Neutrophil (primary cell): Measurements from ENCODE around the gene OR52M1.

Source experiments
- H3K27ac ChIP-seq: fragments of 200-600 bp; sonication (generic); 2 replicates; pipeline ENCODE4 v1.5.1; 2016; ENCODE audit warnings: mild to moderate bottlenecking, moderate library complexity
- H3K27me3 ChIP-seq: fragments of 200-600 bp; sonication (generic); 2 replicates; pipeline ENCODE4 v1.6.0; 2016; ENCODE audit warnings: mild to moderate bottlenecking
- H3K36me3 ChIP-seq: fragments of 200-600 bp; sonication (generic); 2 replicates; pipeline ENCODE4 v1.5.1; 2017
- H3K4me1 ChIP-seq, 2 experiments: fragments of 200-600 bp in 1 of 2; sonication (generic) in 1 of 2; 1 replicate in 1 of 2; 2 replicates in 1 of 2; pipeline versions ENCODE4 v1.5.1 to v1.6.1; 2013 to 2016; ENCODE audit warnings: low read depth in 1 of 2, low read length in 1 of 2, mild to moderate bottlenecking in 1 of 2, moderate library complexity in 1 of 2; ENCODE audit not compliant: control insufficient read depth in 1 of 2, insufficient read depth in 1 of 2
- H3K4me3 ChIP-seq, 2 experiments: fragments of 200-600 bp in 1 of 2; sonication (generic) in 1 of 2; 1 replicate in 1 of 2; 2 replicates in 1 of 2; pipeline ENCODE4 v1.5.1; 2013 to 2016; ENCODE audit warnings: low read depth in 1 of 2, low read length in 1 of 2, mild to moderate bottlenecking in 1 of 2, moderate library complexity in 1 of 2
- H3K9me3 ChIP-seq: fragments of 200-600 bp; sonication (generic); 2 replicates; pipeline ENCODE4 v1.5.1; 2016
- TF ChIP-seq, protein P1 (sequence below): fragments of 200-600 bp; sonication (generic); IDR thresholded peaks from 2 replicates; pipeline ENCODE4 v1.5.1; 2016; ENCODE audit warnings: antibody characterized with exemption

The OR52M1 gene

DNA sequence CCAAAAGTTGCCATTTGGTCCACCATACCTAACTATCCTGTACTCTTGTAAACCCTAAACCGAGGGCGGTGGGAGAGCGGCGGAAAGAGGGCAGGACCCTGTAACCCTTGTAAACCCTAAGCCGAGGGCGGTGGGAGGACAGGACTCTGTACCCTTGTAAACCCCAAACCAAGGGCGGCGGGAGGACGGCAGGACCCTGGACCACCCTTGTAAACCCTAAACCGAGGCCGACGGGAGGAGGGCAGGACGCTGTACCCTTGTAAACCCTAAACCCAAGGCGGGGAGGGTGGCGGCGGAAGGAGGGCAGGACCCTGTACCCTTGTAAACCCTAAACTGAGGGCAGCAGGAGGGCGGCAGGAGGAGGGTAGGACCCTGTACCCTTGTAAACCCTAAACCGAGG lies 24.1 kb downstream of the OR52M1 start:
- no peaks in the 10 kb centered on the region for H3K9me3 ChIP-seq
- TF ChIP-seq, protein P1, sequence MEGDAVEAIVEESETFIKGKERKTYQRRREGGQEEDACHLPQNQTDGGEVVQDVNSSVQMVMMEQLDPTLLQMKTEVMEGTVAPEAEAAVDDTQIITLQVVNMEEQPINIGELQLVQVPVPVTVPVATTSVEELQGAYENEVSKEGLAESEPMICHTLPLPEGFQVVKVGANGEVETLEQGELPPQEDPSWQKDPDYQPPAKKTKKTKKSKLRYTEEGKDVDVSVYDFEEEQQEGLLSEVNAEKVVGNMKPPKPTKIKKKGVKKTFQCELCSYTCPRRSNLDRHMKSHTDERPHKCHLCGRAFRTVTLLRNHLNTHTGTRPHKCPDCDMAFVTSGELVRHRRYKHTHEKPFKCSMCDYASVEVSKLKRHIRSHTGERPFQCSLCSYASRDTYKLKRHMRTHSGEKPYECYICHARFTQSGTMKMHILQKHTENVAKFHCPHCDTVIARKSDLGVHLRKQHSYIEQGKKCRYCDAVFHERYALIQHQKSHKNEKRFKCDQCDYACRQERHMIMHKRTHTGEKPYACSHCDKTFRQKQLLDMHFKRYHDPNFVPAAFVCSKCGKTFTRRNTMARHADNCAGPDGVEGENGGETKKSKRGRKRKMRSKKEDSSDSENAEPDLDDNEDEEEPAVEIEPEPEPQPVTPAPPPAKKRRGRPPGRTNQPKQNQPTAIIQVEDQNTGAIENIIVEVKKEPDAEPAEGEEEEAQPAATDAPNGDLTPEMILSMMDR = no peak
- no peaks in the 10 kb centered on the region for H3K36me3 ChIP-seq
- H3K4me1 ChIP-seq = no peaks in the 10 kb centered on the region
- peaks cover 28% of the 10 kb centered on the region for H3K27me3 ChIP-seq
- H3K4me3 ChIP-seq = no peak overlapping the region
- no peak overlapping the region for H3K27ac ChIP-seq

DNA sequence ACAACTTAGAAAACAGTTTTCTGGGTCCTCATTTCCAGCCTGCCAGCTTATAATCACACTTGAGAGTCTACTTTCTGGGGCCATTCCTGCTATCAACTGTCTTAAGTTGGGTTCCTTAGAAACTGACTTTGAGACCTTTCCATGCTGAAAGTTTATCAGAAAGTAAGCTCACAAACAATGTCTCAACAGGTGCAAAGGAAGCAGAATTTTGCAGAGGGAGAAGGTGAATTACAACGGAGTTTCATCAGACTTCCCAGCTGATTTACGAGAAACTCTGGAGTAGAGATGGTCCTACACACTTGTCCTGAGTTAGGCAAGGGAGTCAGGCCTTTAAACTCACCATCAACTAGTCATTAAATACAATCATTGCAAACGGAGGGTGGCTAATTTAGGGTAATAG lies 31.9 kb downstream of the OR52M1 start:
- TF ChIP-seq, protein P1 = no peak

DNA sequence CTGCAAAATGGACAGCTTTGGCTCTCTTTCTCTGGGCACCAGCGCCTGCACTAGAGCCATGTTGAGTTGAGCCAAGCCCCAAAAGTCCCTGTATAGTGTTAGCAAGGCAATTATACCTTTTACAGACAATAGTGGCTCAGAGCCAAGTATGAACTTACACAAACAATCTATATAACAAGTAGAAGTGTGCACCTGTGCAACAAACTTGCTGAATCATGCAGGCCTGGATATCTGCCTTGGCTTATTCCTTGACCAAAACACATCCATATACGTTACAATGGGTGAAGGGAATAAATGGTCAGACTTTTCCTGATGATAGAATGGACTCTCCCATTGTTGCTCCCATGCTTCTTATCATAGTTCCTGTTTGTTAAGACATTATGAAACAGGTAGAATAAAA lies 32.8 kb downstream of the OR52M1 start:
- TF ChIP-seq, protein P1 = no peak
- peaks cover 73% of the 10 kb centered on the region for H3K27me3 ChIP-seq
- no peak overlapping the region for H3K27ac ChIP-seq
- no peak overlapping the region for H3K4me3 ChIP-seq
- H3K36me3 ChIP-seq = no peaks in the 10 kb centered on the region
- no peaks in the 10 kb centered on the region for H3K9me3 ChIP-seq
- no peaks in the 10 kb centered on the region for H3K4me1 ChIP-seq

More for the DNA sequence above, 31.9 kb downstream of the OR52M1 start:
- no peak overlapping the region for H3K27ac ChIP-seq
- no peaks in the 10 kb centered on the region for H3K4me1 ChIP-seq
- H3K9me3 ChIP-seq = no peaks in the 10 kb centered on the region
- H3K36me3 ChIP-seq = no peaks in the 10 kb centered on the region
- H3K4me3 ChIP-seq = no peak overlapping the region
- peaks cover 70% of the 10 kb centered on the region for H3K27me3 ChIP-seq

DNA sequence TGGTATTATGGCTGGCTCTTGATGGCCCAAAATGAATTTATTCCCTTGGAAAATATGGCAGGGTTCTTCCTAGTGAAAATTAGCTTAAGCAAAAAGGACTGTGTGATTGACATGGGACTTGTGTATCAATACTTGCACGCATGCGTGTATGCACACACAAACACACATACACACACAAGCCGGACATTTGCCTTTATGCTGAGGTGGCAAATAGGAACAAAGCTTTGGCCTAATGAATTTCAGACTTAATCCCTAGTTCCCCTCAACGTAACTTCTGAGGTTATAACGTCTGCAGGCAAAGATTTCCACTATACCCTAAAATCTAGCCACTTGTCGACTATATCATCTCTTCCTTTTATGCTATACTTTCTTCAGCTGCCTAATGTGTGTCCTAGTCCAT lies 33.6 kb downstream of the OR52M1 start:
- Histone ChIP-seq H3K27me3 (peaks cover 74% of the 10 kb centered on the region), H3K4me1 (no peaks in the 10 kb centered on the region), H3K36me3 (no peaks in the 10 kb centered on the region), H3K4me3 (no peak overlapping the region), H3K9me3 (no peaks in the 10 kb centered on the region), H3K27ac (no peak overlapping the region)
- TF ChIP-seq, protein P1 = no peak

DNA sequence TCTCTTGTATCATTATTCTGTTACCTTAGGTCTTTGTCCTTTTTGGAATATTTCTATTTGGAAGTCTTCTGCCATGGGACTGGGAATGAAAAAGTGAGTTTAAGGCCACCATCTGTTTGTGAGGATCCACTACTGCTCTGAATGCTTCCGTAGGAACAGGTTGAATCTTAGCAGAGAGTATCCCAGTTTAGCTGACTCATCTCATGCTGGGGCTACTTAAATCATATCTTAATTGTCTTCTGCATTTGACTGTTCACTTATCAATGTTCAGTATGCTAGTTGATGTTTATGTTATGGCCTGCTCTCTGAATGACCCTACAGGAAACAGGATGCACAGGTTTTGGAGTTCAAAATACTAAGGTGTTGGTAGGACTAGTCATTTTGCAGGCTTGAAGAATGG lies 35.1 kb downstream of the OR52M1 start:
- no peak overlapping the region for H3K4me3 ChIP-seq
- no peaks in the 10 kb centered on the region for H3K9me3 ChIP-seq
- TF ChIP-seq, protein P1 = no peak
- no peaks in the 10 kb centered on the region for H3K4me1 ChIP-seq
- H3K27me3 ChIP-seq = peaks cover 82% of the 10 kb centered on the region
- no peaks in the 10 kb centered on the region for H3K36me3 ChIP-seq
- no peak overlapping the region for H3K27ac ChIP-seq

DNA sequence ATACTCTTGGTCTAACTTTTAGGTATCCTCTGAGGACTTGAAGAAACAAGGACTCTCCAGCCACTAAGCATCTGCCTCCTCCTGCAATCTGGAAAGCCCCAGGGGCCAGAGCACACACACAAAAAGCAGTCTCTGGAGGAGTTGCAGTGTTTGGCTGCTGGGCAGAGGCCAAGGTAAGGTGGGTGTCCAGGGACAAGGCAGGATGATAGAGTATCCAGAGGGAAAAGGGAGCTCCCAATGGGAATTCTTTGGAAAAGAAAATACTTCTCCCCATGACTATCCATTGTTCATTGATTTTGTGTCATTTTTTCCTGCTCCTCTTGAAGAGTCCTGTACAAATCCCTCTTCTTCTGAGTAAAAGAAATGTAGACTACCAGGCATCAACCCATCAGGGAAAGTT lies 36.5 kb downstream of the OR52M1 start, which contains the start of gene OR52I2:
TSS of gene OR52I2 (plus strand) at position 301 of the 400 bp plus-strand sequence.
- H3K36me3 ChIP-seq = no peaks in the 10 kb centered on the region
- no peaks in the 10 kb centered on the region for H3K4me1 ChIP-seq
- H3K4me3 ChIP-seq = no peak within 1 kb of the TSS
- H3K27me3 ChIP-seq = peaks cover 81% of the 10 kb centered on the region
- H3K27ac ChIP-seq = no peak within 1 kb of the TSS
- TF ChIP-seq, protein P1 = no peak
- H3K9me3 ChIP-seq = no peaks in the 10 kb centered on the region
